Right forelimb (tissue), 1 donor: ENCODE measurements around the gene SCAF11.

Source experiments
- DNase-seq: peaks from one replicate; pipeline ENCODE4 v3.0.0-alpha.2; 2018

SCAF11 gene

DNA sequence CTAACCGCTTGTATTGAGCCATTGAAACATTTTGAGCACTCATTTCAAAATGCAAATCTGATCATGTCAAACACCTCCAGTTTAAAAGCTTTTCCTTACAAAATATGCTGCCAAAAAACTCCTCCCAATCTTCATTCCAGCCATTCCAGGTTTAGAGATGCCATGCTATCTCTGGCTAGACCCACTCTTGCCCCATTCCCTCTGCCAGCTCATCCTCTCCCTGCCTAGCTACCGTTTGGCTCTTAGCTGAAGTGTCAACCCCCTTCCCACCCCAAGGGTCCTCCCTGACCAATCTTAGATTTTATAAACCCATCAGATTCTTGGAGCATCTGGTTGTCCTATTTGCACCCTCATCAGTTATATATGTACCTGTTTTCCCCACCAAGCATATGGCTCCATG lies 75.0 kb downstream of the SCAF11 start:
- DNase-seq: no peak

DNA sequence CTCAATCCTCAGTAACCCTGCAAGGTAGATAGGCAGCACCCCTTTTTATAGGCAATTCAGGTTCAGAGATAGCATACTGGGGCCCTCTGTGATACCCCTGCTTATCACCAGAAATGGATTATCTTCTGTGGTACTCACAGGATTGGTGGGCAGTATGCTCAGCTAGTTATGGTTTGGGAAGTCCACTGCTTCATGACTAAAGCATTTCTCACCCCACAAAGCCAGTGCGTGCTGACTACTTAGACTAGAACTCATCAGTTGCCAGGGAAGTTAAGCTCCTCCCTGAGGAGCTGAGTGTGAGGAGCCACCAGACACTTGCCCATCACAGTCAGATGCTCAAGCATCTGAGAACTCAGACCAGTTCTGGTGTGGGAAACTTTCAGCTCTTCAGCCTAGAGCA lies 76.3 kb downstream of the SCAF11 start:
- DNase-seq: no peak

DNA sequence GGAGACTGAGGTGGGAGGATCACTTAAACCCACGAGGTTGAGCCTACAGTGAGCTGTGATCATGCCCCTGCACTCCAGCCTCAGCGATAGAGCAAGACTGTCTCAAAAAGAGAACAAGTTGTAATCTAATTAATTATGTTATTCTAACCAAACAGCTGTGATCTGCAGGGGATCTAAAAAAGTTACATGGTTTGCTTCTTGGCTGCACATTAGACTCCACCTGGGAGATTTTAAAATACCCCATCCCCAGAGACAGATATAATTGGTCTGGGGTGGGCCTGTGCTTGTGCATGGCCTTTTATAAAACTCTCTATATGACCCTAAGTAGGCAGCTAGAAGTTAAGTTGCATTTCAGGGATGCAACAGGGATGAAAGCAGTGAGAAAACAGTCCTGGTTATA lies 76.7 kb downstream of the SCAF11 start:
- DNase-seq: no peak

DNA sequence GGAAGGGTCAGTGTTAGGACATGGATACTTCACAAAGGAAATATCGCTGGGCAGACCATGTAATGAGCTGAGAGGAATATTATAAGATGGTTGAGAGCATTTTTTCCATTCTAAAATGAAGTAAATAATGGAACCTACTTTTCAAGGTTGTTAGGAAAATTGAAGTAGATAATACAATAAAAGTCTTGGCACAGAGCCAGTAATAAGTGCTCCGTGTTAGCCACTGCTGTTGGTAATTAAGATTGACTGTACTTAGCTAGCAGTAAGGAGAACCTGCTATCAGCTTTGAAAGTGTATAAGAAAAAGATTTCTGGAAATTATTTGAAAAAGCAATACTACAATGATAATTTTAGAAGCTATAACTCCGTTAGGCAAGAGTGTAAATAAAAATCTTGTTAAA lies 77.6 kb downstream of the SCAF11 start:
- no peak for DNase-seq

DNA sequence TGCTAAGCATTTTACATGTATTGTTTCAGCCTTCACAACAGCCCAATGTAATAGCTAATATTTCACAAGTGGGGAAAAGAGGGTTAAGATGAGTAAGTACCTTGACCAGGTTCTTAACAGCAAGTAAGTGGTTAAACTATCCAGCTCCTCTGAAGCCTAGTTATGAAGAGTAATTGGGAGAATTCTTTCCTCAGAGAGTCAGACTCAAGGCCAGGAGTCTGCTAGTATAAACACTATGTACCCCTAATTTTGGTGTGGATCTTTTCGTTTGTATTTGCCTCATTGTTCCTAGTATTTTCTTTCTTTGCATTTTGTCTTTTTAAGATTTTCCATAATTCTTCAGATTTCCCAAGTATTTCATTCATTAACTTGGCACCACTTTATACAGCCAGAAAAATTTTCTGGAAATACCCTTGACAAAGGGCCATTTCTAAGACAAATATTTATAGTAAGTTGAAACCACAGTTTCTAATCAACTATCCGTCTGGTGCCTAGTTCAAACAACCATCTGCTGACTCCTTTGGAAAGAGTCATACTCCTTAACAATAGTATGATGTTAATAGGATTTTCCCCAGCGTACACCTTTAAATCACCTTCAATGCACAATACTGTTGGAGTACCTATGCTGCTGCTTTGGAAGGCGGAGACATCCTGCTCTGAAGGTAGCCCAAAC lies 81.2 kb downstream of the SCAF11 start:
- no peak for DNase-seq

DNA sequence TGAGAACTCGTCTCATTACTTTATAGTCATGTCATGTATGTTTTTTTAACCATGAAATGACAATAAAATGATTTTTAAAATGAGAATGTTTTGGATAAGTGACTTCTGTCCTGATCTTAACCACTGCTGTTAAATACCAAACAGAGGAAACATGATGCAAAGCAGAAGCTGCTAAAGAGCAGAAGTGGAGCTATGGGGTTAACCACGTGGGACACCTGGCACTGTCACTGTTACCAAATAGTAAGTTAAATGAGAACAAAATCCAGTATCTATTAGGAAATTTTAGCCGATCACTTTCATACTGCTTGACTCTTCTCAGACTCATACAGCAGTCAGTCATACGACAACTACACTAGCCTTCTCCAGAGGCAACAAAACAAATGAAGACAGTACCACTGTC lies 82.4 kb downstream of the SCAF11 start:
- DNase-seq: no peak

DNA sequence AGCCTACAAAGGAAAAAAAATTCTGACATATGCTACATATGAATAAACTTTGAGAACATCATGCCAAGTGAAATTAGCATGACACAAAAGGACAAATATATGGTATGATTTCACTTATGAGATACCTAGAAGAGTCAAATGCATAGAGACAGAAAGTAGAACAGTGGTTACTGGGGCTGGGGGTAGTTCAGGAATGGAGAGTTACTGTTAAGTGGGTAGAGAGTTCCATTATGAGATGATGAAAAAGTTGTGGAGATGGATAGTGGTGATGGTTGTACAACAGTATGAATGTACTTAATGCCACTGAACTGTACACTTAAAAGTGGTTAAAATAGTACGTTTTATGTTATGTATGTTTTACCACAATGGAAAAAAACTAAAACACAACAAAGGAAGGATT lies 92.3 kb downstream of the SCAF11 start:
- DNase-seq: no peak

DNA sequence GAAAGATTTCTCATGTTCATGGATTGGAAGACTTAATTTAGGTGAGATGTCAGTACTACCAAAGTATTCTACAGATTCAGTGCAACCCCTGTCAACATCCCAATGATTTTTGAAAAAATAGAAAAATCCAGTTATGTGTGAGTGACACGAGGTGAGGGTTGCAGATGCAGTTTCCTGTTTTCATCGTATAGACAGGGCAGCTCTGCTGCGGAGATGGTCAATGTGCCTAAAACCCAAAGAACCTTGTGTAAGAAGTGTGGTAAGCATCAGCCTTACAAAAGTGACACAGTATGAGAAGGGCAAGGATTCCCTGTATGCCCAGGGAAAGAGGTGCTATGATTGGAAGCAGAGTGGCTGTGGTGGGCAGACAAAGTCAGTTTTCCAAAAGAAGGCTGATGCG lies 94.4 kb downstream of the SCAF11 start:
- DNase-seq: no peak

DNA sequence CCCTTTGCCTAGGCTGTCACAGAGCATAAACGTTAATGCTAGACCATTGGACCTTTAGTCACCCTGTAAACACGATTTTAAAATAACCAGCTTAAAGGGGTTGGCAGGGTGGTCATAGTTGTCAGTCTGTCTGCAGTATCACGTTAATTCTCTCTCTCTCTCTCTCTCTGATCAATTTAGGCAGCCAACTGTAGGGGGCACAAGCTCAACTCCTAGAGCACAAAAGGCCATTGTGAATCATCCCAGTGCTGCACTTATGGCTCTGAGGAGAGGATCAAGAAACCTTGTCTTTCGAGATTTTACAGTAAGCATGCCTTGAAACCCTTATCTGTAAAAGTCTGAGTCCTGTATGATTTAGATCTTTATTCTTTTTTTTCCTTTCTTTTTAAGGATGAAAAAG lies 97.1 kb downstream of the SCAF11 start:
- DNase-seq: no peak

DNA sequence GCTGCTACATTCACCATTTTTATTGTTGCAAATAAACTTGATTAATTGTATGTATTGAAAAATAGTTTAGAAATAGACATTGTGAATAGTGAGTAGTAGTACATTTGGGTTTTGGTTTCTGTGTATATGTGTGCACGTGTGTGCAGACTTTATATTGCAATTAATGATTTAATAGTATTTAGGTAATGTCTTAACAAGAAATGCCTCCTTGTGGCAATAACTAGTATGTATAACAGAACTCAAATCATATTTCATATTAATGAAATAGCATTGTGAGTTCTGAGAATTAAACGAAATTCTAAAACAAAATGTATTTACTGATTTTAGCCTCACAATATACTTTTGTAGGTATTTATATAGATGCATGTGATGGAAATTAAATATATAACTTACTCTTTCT lies 100.1 kb downstream of the SCAF11 start:
- DNase-seq: no peak

DNA sequence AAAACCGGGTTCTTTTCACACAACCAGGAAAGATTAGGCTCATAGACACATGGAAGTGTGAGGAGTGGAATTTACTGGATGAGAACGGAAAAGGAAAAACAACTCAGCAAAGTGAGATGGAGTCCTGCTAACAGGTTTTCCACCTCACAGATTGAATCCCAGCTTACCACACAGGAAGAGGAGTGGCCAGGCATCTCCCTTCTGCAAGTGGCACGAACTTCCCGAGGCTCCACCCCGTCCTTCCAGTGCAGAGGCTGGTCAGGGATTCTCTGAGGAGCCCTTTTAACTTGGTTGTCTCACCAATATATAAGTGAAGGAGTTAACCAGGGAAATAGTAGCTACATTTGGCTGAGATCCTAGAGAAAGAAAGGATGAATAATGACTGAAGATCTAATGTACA lies 102.8 kb downstream of the SCAF11 start:
- DNase-seq: no peak

DNA sequence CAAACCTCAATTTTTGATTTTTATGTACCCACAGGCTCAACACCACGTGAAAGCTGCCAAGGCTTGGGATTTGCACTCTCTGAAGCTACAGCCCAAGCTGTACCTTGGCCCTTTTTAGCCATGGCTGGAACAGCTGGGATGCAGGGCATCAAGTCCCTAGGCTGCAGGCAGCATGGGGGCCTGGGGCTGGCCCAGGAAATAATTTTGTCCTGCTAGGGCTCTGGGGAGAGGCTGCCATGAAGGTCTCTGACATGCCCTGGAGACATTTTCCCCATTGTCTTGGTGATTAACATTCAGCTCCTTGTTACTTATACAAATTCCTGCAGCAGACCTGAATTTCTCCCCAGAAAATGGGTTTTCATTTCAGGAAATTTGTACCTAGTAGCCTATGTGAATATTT lies 103.7 kb downstream of the SCAF11 start:
- no peak for DNase-seq

DNA sequence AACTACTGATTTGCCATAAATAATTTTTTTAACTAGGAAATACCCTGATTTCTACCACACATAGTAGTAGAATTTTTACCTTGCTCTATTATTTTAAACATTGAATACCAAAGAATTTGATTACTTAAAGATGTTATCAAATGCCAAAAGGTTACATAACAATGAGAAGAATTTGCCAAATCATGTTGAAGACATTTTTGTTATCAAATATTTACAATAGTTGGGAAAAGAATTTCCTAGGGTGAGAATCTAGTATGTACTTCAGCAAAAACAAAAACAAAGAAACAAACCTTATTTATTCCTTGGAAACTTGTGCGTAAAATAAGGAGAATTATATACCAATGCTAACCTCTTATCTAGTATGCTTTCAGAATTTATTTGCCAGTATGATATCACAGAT lies 107.2 kb downstream of the SCAF11 start:
- DNase-seq: no peak

DNA sequence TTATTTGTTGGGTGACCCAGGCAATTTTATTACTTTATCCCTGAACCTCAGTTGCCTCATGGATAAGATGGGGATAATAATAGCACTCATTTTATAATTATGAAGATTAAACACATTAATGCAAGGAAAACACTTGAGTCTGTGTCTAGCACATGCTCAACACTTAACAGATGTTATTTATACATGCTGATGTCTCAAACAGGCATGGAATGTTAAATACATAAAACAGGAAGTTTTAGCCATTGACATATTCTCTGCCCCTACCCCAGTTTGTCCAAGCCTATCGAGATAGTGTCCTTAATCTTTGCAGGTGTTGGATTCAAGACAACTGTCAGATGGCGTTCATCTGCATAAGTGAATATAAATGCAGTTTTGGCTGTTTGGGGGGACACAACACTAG lies 109.8 kb downstream of the SCAF11 start:
- DNase-seq: no peak

DNA sequence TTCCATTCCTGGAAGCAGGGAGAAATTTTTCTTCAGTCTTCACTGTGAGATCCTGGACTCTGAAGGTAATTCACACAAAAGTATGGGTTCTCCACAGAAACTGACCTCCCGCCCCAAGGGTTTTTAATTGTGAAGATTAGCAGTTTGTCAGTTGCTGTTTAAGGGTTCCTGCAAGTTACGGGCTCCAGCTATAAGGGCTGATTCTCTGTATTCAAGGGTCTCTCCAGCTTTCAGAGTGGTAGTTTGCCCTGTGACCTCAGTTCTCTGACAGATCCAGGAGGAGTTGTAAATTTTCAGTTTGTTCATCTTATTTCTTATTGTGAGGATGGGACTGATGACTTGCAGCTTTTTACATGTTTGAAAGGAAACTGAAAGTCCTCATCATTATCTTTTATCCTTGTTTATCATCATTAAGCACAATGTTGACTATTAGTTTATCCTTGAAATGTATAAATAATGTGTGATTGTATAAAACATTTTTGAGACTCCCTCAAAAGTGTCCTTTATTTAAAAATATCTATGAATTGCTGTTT lies 110.9 kb downstream of the SCAF11 start:
- DNase-seq: no peak

DNA sequence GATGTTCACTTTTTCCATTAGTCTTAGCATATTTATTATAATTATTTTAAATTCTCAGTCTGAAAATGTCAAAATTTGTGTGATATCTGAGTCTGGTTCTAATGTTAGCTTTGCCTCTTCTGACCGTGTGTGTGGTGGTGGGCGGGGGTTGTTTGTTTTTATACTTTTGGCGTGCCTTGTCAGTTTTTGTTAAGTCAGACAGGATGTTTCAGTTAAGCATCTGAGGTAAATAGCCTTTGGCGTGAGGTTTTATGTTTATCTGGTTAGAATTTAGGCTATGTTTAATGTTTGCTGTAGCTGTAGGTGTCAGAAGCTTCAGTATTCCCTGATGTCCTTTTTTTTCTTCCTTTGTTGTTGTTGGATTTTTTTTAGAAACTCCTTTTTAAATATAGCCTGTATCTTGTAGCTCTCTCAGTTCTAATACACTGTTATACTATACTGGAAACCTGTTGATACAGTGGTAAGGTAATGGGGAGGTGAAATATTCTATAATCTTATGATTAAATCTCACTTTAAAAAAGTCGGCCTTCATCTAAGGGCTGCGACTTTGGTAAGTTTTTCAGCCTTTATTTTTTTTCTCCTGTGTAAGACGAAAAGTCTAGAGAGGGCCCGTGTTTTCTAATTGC lies 111.6 kb downstream of the SCAF11 start:
- no peak for DNase-seq

DNA sequence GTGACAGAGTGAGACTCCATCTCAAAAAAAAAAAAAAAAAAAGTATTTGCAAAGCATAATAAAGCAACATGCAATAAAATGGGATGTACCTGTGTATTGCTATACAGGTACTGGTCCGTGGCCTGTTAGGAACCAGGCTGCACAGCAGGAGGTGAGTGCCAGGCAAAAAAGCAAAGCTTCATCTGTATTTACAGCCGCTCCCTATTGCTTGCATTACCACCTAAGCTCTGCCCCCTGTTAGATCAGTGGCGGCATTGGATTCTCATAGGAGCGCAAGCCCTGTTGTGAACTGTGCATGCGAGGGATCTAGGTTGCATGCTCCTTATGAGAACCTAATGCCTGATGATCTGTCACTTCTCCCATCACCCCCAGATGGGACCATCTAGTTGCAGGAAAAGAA lies 113.3 kb downstream of the SCAF11 start:
- no peak for DNase-seq

DNA sequence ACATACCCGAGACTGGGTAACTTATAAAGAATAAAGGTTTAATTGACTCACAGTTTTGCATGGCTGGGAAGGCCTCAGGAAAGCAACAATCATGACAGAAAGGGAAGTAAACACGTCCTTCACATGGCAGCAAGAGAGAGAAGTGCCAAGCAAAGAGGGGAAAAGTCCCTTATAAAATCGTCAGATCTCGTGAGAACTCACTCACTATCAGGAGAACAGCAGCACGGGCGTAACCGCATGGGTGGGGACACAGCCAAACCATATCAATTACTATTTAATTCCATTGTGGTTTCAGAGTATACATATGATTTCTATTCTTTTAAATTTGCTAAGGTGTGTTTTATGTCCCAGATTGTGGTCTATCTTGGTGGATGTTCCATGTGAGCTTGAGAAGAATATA lies 117.9 kb downstream of the SCAF11 start:
- no peak for DNase-seq
